HUES48 (cell line): ENCODE results near the gene NUDT3.

ENCODE experiments used
- H3K27ac ChIP-seq: one replicate; pipeline ENCODE4 v1.7.0; 2013; ENCODE audit warnings: low read depth, low read length, inconsistent platforms
- H3K27me3 ChIP-seq: 2 replicates; pipeline ENCODE4 v1.6.1; 2013; ENCODE audit warnings: mild to moderate bottlenecking, low read length; ENCODE audit not compliant: control insufficient read depth, insufficient read depth
- H3K36me3 ChIP-seq: 2 replicates; pipeline ENCODE4 v1.6.1; 2013; ENCODE audit warnings: low read length; ENCODE audit not compliant: control insufficient read depth, insufficient read depth
- H3K4me1 ChIP-seq: 2 replicates; pipeline ENCODE4 v1.6.1; 2013; ENCODE audit warnings: mild to moderate bottlenecking, low read length; ENCODE audit not compliant: control insufficient read depth, insufficient read depth
- H3K4me3 ChIP-seq: 2 replicates; pipeline ENCODE4 v1.5.1; 2013; ENCODE audit warnings: mild to moderate bottlenecking, low read depth, low read length
- H3K9ac ChIP-seq: 2 replicates; pipeline ENCODE4 v1.6.1; 2013; ENCODE audit warnings: mild to moderate bottlenecking, low read depth, low read length, moderate library complexity
- H3K9me3 ChIP-seq: 2 replicates; pipeline ENCODE4 v1.6.1; 2013; ENCODE audit warnings: low read length; ENCODE audit not compliant: control insufficient read depth, insufficient read depth

Gene NUDT3

GRCh38 chr6:34236443-34237315, 155.8 kb downstream of the NUDT3 start, which contains the start of gene HMGA1:
TSS of gene HMGA1 (plus strand) at chr6:34236873. CDS start at chr6:34240781, 3,908 bp downstream.
- Histone ChIP-seq H3K4me1 (peaks cover 35% of the 10 kb centered on the region), H3K9ac (peak within 1 kb of the TSS; percentile 99), H3K36me3 (peaks cover 36% of the 10 kb centered on the region), H3K4me3 (peak within 1 kb of the TSS; percentile 87), H3K9me3 (no peaks in the 10 kb centered on the region), H3K27ac (peak within 1 kb of the TSS; percentile 100), H3K27me3 (no peaks in the 10 kb centered on the region)

- no peaks in the 10 kb centered on the region for H3K9me3 ChIP-seq
- H3K36me3 ChIP-seq = peaks cover 30% of the 10 kb centered on the region
- H3K27me3 ChIP-seq = no peaks in the 10 kb centered on the region
- H3K4me3 ChIP-seq = peak overlapping the region; percentile 77
- H3K27ac ChIP-seq = peak overlapping the region; percentile 100
- H3K9ac ChIP-seq = peak overlapping the region; percentile 99
- H3K4me1 ChIP-seq = peaks cover 33% of the 10 kb centered on the region
Observed at GRCh38 chr6:34236131-34236442, 156.4 kb downstream of the NUDT3 start.

GRCh38 chr6:34235307-34236130, 156.9 kb downstream of the NUDT3 start:
- H3K9me3 ChIP-seq = no peaks in the 10 kb centered on the region
- H3K36me3 ChIP-seq = peaks cover 24% of the 10 kb centered on the region
- H3K4me1 ChIP-seq = peaks cover 28% of the 10 kb centered on the region
- H3K27me3 ChIP-seq = no peaks in the 10 kb centered on the region
- peak overlapping the region; percentile 99 for H3K9ac ChIP-seq
- peak overlapping the region; percentile 100 for H3K27ac ChIP-seq
- peak overlapping the region; percentile 77 for H3K4me3 ChIP-seq

- Histone ChIP-seq H3K27ac (peak overlapping the region; percentile 100), H3K9me3 (no peaks in the 10 kb centered on the region), H3K4me1 (peaks cover 21% of the 10 kb centered on the region), H3K36me3 (peaks cover 17% of the 10 kb centered on the region), H3K9ac (peak overlapping the region; percentile 99), H3K27me3 (no peaks in the 10 kb centered on the region), H3K4me3 (peak overlapping the region; percentile 60)
Observed at GRCh38 chr6:34234667-34235306, 157.7 kb downstream of the NUDT3 start.

- no peaks in the 10 kb centered on the region for H3K9me3 ChIP-seq
- H3K9ac ChIP-seq = no peak overlapping the region
- H3K4me1 ChIP-seq = peaks cover 14% of the 10 kb centered on the region
- peak overlapping the region; percentile 100 for H3K27ac ChIP-seq
- 0 out of 2 replicates have a peak overlapping the region, but pooled peaks have one; percentile 60 for H3K4me3 ChIP-seq
- H3K36me3 ChIP-seq = peaks cover 8% of the 10 kb centered on the region
- H3K27me3 ChIP-seq = no peaks in the 10 kb centered on the region
Observed at GRCh38 chr6:34233867-34234266, 158.6 kb downstream of the NUDT3 start.

- Histone ChIP-seq H3K27ac (peak overlapping the region; percentile 17), H3K27me3 (no peaks in the 10 kb centered on the region), H3K9me3 (no peaks in the 10 kb centered on the region), H3K4me1 (peaks cover 14% of the 10 kb centered on the region), H3K4me3 (no peak overlapping the region), H3K9ac (no peak overlapping the region), H3K36me3 (no peaks in the 10 kb centered on the region)
Observed at GRCh38 chr6:34232901-34233300, 159.6 kb downstream of the NUDT3 start.

GRCh38 chr6:34231566-34232336, 160.7 kb downstream of the NUDT3 start:
- H3K36me3 ChIP-seq = no peaks in the 10 kb centered on the region
- H3K27me3 ChIP-seq = no peaks in the 10 kb centered on the region
- H3K9ac ChIP-seq = no peak overlapping the region
- H3K9me3 ChIP-seq = no peaks in the 10 kb centered on the region
- peaks cover 23% of the 10 kb centered on the region for H3K4me1 ChIP-seq
- H3K4me3 ChIP-seq = no peak overlapping the region
- H3K27ac ChIP-seq = no peak overlapping the region

GRCh38 chr6:34230653-34231371, 161.7 kb downstream of the NUDT3 start:
- H3K9ac ChIP-seq = no peak overlapping the region
- no peaks in the 10 kb centered on the region for H3K27me3 ChIP-seq
- no peak overlapping the region for H3K27ac ChIP-seq

GRCh38 chr6:34229877-34230276, 162.6 kb downstream of the NUDT3 start:
- no peak overlapping the region for H3K27ac ChIP-seq
- peaks cover 27% of the 10 kb centered on the region for H3K4me1 ChIP-seq

More at GRCh38 chr6:34230653-34231371, 161.7 kb downstream of the NUDT3 start:
- Histone ChIP-seq H3K4me3 (no peak overlapping the region), H3K9me3 (no peaks in the 10 kb centered on the region), H3K4me1 (peaks cover 28% of the 10 kb centered on the region), H3K36me3 (no peaks in the 10 kb centered on the region)

More at GRCh38 chr6:34229877-34230276, 162.6 kb downstream of the NUDT3 start:
- no peak overlapping the region for H3K9ac ChIP-seq
- H3K27me3 ChIP-seq = no peaks in the 10 kb centered on the region
- H3K36me3 ChIP-seq = no peaks in the 10 kb centered on the region
- H3K4me3 ChIP-seq = no peak overlapping the region
- no peaks in the 10 kb centered on the region for H3K9me3 ChIP-seq
